K562 (cell line): Measurements from ENCODE around the gene PARD6B. TPM values are rescaled to one million over a fixed set of nuclear protein-coding genes. Genes with fewer than 3 reads are reported as not detected.

Source experiments
- ATF1 ChIP-seq, 2 experiments: fragments of 450-650 bp in 1 of 2; IDR thresholded peaks; 2 replicates each; pipeline ENCODE4 v1.6.1; 2016; ENCODE audit warnings: missing compliant biosample characterization in 1 of 2, missing genetic modification characterization in 1 of 2
- BRD9 ChIP-seq: fragments of 450-650 bp; IDR thresholded peaks from 2 replicates; pipeline ENCODE4 v1.6.1; 2018; ENCODE audit warnings: low read depth; ENCODE audit not compliant: partially characterized antibody
- CEBPB ChIP-seq: fragments of 450-650 bp; IDR thresholded peaks from 2 replicates; pipeline ENCODE4 v1.6.1; 2016; ENCODE audit warnings: missing genetic modification characterization, missing compliant biosample characterization
- CHD2 ChIP-seq: IDR thresholded peaks from 2 replicates; pipeline ENCODE4 v1.6.1; 2011; ENCODE audit warnings: low read depth, low read length
- CHD4 ChIP-seq: fragments of 200-600 bp; sonication (generic); IDR thresholded peaks from 3 replicates; pipeline ENCODE4 v1.6.1; 2012; ENCODE audit warnings: low read depth, mild to moderate bottlenecking, mixed read lengths, low read length, inconsistent platforms; ENCODE audit not compliant: insufficient read depth, insufficient replicate concordance, poor library complexity, severe bottlenecking
- CTBP1 ChIP-seq: fragments of 450-650 bp; IDR thresholded peaks from 2 replicates; pipeline ENCODE4 v1.6.1; 2016; ENCODE audit warnings: borderline replicate concordance
- GABPA ChIP-seq: fragments of 200-800 bp; sonication (Bioruptor generic); conservative IDR thresholded peaks from 2 replicates; pipeline ENCODE4 v1.6.1; 2016; ENCODE audit warnings: low read depth, missing genetic modification characterization, missing compliant biosample characterization
- HDAC8 ChIP-seq: fragments of 450-650 bp; IDR thresholded peaks from 2 replicates; pipeline ENCODE4 v1.6.1; 2016; ENCODE audit warnings: mild to moderate bottlenecking, missing genetic modification characterization, moderate library complexity, missing compliant biosample characterization
- POU5F1 ChIP-seq: fragments of 150-350 bp; IDR thresholded peaks from 2 replicates; pipeline ENCODE4 v1.6.1; 2014; ENCODE audit warnings: borderline replicate concordance, low read length, low read depth, mild to moderate bottlenecking; ENCODE audit not compliant: partially characterized antibody
- PPARD ChIP-seq: fragments of 250-450 bp; sonication (Bioruptor Pico); IDR thresholded peaks from 2 replicates; pipeline ENCODE4 v1.8.0; 2022; ENCODE audit warnings: inconsistent platforms, mild to moderate bottlenecking, moderate library complexity
- SP1 ChIP-seq: sonication (generic); formaldehyde crosslinking; IDR thresholded peaks from 2 replicates; pipeline ENCODE4 v1.8.1; 2022; ENCODE audit warnings: mild to moderate bottlenecking, missing genetic modification reagents
- SREBF1 ChIP-seq: fragments of 150-350 bp; IDR thresholded peaks from 2 replicates; pipeline ENCODE4 v1.6.1; 2014; ENCODE audit warnings: antibody characterized with exemption, low read depth, low read length, borderline replicate concordance
- TCF3 ChIP-seq: sonication (generic); formaldehyde crosslinking; IDR thresholded peaks from 2 replicates; pipeline ENCODE4 v1.4.0; 2020; ENCODE audit warnings: mild to moderate bottlenecking, missing genetic modification reagents
- polyA plus RNA-seq, 8 experiments: library from polyadenylated mRNA; depleted of rRNA in 4 of 8; stranded (reverse) in 5 of 8; unstranded in 3 of 8; fragments of >200 nt; fragmentation: Nextera tagmentation in 2 of 8; fragmentation: Illumina TruSeq in 1 of 8; extraction: Ambion mirVana in 2 of 8; extraction: Trizol in 1 of 8; gene quantifications; 2 replicates each; pipeline versions ENCODE4 v1.2.1 to v1.2.3, GENCODE V29; 2011 to 2014; ENCODE audit warnings: inconsistent platforms in 1 of 8, missing spikeins in 1 of 8
- total RNA-seq, 7 experiments: library from RNA; depleted of rRNA in 6 of 7; stranded (reverse); fragments of >200 nt in 6 of 7; fragmentation: Illumina TruSeq in 2 of 7; extraction: Trizol in 2 of 7; gene quantifications; 2 replicates each; pipeline versions ENCODE4 v1.2.1 to v1.2.3, GENCODE V29; 2011 to 2021; ENCODE audit warnings: low replicate concordance in 1 of 7
- TF ChIP-seq, protein P1 (sequence below): IDR thresholded peaks from 3 replicates; pipeline ENCODE4 v1.6.1; 2011; ENCODE audit warnings: borderline replicate concordance, mild to moderate bottlenecking, moderate library complexity; ENCODE audit not compliant: insufficient read length; ENCODE audit errors: extremely low read depth
- TF ChIP-seq, protein P2 (sequence below), 2 experiments: fragments of 150-350 bp in 1 of 2; IDR thresholded peaks; 2 replicates each; pipeline ENCODE4 v1.6.1; 2012 to 2016; ENCODE audit warnings: low read depth in 2 of 2, low read length in 2 of 2, mild to moderate bottlenecking in 1 of 2, moderate library complexity in 1 of 2
- TF ChIP-seq, protein P3 (sequence below): sonication (generic); formaldehyde crosslinking; IDR thresholded peaks from 2 replicates; pipeline ENCODE4 v1.8.0; 2022; ENCODE audit warnings: missing genetic modification reagents, mild to moderate bottlenecking, moderate library complexity, borderline replicate concordance

The PARD6B gene
- total and polyA plus RNA-seq, 9 of the 15 experiments (the other 6 are each of a cell fraction or from before 2014, with no cell fraction given) = 1.7 to 12.3 (median 5.5) TPM

DNA sequence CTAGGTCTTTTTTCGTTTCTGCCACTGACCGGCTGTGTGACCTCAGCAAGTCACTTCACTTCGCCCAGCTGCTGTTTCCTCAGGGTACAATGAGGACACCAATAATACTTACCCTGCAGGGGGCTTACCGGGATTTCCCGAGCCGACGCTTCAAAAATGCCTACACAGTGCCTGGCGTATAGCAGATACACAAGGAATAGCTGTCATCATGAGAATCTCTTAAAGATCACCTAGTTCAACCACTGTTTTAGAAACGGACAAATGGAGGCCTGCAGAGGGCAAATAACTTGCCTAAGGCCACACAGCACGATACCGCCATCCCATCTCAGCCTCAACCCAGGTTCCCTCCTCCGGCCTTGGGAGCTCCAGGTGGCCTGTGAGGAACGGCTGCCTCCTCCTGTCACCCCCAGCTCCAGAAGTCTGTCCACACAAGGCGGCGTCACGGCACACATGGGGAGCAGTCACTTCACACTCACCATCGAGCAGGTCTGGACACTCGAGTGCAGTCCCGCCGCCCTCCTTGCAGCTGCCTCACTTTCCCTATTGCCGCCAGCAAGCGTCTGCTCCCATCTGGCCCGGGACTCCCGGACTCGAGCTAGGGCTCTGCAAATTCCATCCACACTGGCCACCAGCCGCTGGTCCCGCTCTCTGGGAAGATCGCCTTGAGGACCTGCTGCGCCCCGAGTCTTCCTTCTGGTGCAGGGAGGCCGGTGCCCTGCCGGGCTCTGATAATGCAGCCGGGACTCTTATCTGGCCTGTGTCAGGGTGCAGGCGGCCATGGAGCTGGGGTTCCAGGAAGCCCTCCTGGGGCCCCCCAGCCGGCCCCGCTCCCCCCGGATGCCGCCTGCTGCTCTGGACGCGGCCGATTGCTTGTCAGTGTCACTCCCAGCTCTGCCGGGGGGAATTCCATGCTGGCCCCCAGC lies 40.5 kb upstream of the PARD6B start, which contains the start of gene RIPOR3 (continued):
- TF ChIP-seq, protein P1, sequence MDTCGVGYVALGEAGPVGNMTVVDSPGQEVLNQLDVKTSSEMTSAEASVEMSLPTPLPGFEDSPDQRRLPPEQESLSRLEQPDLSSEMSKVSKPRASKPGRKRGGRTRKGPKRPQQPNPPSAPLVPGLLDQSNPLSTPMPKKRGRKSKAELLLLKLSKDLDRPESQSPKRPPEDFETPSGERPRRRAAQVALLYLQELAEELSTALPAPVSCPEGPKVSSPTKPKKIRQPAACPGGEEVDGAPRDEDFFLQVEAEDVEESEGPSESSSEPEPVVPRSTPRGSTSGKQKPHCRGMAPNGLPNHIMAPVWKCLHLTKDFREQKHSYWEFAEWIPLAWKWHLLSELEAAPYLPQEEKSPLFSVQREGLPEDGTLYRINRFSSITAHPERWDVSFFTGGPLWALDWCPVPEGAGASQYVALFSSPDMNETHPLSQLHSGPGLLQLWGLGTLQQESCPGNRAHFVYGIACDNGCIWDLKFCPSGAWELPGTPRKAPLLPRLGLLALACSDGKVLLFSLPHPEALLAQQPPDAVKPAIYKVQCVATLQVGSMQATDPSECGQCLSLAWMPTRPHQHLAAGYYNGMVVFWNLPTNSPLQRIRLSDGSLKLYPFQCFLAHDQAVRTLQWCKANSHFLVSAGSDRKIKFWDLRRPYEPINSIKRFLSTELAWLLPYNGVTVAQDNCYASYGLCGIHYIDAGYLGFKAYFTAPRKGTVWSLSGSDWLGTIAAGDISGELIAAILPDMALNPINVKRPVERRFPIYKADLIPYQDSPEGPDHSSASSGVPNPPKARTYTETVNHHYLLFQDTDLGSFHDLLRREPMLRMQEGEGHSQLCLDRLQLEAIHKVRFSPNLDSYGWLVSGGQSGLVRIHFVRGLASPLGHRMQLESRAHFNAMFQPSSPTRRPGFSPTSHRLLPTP = no peak
- TF ChIP-seq, protein P2, sequence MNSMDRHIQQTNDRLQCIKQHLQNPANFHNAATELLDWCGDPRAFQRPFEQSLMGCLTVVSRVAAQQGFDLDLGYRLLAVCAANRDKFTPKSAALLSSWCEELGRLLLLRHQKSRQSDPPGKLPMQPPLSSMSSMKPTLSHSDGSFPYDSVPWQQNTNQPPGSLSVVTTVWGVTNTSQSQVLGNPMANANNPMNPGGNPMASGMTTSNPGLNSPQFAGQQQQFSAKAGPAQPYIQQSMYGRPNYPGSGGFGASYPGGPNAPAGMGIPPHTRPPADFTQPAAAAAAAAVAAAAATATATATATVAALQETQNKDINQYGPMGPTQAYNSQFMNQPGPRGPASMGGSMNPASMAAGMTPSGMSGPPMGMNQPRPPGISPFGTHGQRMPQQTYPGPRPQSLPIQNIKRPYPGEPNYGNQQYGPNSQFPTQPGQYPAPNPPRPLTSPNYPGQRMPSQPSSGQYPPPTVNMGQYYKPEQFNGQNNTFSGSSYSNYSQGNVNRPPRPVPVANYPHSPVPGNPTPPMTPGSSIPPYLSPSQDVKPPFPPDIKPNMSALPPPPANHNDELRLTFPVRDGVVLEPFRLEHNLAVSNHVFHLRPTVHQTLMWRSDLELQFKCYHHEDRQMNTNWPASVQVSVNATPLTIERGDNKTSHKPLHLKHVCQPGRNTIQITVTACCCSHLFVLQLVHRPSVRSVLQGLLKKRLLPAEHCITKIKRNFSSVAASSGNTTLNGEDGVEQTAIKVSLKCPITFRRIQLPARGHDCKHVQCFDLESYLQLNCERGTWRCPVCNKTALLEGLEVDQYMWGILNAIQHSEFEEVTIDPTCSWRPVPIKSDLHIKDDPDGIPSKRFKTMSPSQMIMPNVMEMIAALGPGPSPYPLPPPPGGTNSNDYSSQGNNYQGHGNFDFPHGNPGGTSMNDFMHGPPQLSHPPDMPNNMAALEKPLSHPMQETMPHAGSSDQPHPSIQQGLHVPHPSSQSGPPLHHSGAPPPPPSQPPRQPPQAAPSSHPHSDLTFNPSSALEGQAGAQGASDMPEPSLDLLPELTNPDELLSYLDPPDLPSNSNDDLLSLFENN (IDR thresholded peaks at IDR 0.05; ENCODE audit: low read depth in 2 of 2, low read length in 2 of 2) = peak in 1 of 2 experiments; percentile 97; a peak in 2 of 4 replicates
- no peak for TF ChIP-seq PPARD (CRISPR knock-in tag)
- TF ChIP-seq CHD2 = no peak
- 0 out of 2 replicates have a peak, but pooled peaks have one; percentile 12 for TF ChIP-seq SP1
- TF ChIP-seq CEBPB (tag) = no peak
- TF ChIP-seq SREBF1 = no peak
- no peak for TF ChIP-seq CHD4
- TF ChIP-seq HDAC8 (tag) = 0 out of 2 replicates have a peak, but pooled peaks have one; percentile 29
- TF ChIP-seq POU5F1 = no peak
- no peak for TF ChIP-seq BRD9
- TF ChIP-seq, protein P3, sequence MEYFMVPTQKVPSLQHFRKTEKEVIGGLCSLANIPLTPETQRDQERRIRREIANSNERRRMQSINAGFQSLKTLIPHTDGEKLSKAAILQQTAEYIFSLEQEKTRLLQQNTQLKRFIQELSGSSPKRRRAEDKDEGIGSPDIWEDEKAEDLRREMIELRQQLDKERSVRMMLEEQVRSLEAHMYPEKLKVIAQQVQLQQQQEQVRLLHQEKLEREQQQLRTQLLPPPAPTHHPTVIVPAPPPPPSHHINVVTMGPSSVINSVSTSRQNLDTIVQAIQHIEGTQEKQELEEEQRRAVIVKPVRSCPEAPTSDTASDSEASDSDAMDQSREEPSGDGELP (CRISPR knock-in tag) = peak; percentile 92
- peak; percentile 58 for TF ChIP-seq CTBP1
- peak; percentile 98 for TF ChIP-seq TCF3
- no peak for TF ChIP-seq ATF1 (CRISPR knock-in tag; IDR thresholded peaks at IDR 0.05)
- peak; percentile 60 for TF ChIP-seq ATF1 (tag; IDR thresholded peaks at IDR 0.05)
- peak; percentile 56; the same call in 1 of the 2 replicates for TF ChIP-seq GABPA (tag)
